Neural crest cell (in vitro differentiated cells): ENCODE data around the gene ICAM2. TPM values are rescaled to one million over a fixed set of nuclear protein-coding genes. Genes with fewer than 3 reads are reported as not detected.

ENCODE experiments used
- DNase-seq: peaks from one replicate; pipeline ENCODE4 v3.0.0; 2021; ENCODE audit warnings: low read depth, mixed read lengths, low spot score
- H3K27ac Mint-ChIP-seq: one replicate; pipeline ENCODE4 v1.8.0; 2021; ENCODE audit warnings: mild to moderate bottlenecking, mixed read lengths; ENCODE audit not compliant: unreplicated experiment
- H3K27me3 Mint-ChIP-seq: 2 replicates; pipeline ENCODE4 v1.8.0; 2021; ENCODE audit warnings: low read depth, mild to moderate bottlenecking, mixed read lengths
- H3K36me3 Mint-ChIP-seq: 2 replicates; pipeline ENCODE4 v1.8.0; 2021; ENCODE audit warnings: low read depth, mild to moderate bottlenecking, mixed read lengths
- H3K4me1 Mint-ChIP-seq: 2 replicates; pipeline ENCODE4 v1.8.0; 2021; ENCODE audit warnings: mixed read lengths
- H3K4me3 Mint-ChIP-seq: one replicate; pipeline ENCODE4 v1.8.0; 2021; ENCODE audit warnings: mild to moderate bottlenecking, mixed read lengths
- H3K9me3 Mint-ChIP-seq: 2 replicates; pipeline ENCODE4 v1.8.0; 2021; ENCODE audit warnings: mixed read lengths
- long read RNA-seq: library from polyadenylated mRNA; unstranded; transcript quantifications from one replicate; pipeline ENCODE4 v2.0.0, GENCODE V29; 2020
- total RNA-seq: library from RNA; stranded (reverse); gene quantifications from 2 replicates; pipeline ENCODE4 v1.2.1, GENCODE V29; 2021
- TF ChIP-seq, protein P1 (sequence below): fragments of 200-600 bp; sonication (generic); conservative IDR thresholded peaks from 2 replicates; pipeline ENCODE4 v1.5.0; 2021; ENCODE audit warnings: antibody characterized with exemption, mild to moderate bottlenecking

The ICAM2 gene
- not detected in 2 replicates for total RNA-seq
- long read RNA-seq = 0 reads

- Mint-ChIP-seq H3K9me3 (no peaks in the 10 kb centered on the region), H3K36me3 (no peaks in the 10 kb centered on the region), H3K4me1 (peaks cover 8% of the 10 kb centered on the region), H3K27me3 (no peaks in the 10 kb centered on the region), H3K4me3 (no peak within 1 kb of the TSS), H3K27ac (peak within 1 kb of the TSS; percentile 91)
- TF ChIP-seq, protein P1, sequence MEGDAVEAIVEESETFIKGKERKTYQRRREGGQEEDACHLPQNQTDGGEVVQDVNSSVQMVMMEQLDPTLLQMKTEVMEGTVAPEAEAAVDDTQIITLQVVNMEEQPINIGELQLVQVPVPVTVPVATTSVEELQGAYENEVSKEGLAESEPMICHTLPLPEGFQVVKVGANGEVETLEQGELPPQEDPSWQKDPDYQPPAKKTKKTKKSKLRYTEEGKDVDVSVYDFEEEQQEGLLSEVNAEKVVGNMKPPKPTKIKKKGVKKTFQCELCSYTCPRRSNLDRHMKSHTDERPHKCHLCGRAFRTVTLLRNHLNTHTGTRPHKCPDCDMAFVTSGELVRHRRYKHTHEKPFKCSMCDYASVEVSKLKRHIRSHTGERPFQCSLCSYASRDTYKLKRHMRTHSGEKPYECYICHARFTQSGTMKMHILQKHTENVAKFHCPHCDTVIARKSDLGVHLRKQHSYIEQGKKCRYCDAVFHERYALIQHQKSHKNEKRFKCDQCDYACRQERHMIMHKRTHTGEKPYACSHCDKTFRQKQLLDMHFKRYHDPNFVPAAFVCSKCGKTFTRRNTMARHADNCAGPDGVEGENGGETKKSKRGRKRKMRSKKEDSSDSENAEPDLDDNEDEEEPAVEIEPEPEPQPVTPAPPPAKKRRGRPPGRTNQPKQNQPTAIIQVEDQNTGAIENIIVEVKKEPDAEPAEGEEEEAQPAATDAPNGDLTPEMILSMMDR = no peak
- no peak for DNase-seq
These were observed at the start of gene ICAM2 for GRCh38 chr17:64020056-64020766. Gene ICAM2 (minus strand): TSS chr17:64020633. CDS start chr17:64006691, 13,942 bp downstream.

GRCh38 chr17:64070213-64070612, 49.8 kb upstream of the ICAM2 start:
- Mint-ChIP-seq H3K4me3 (no peak overlapping the region), H3K27me3 (no peaks in the 10 kb centered on the region), H3K4me1 (no peaks in the 10 kb centered on the region), H3K9me3 (peaks cover 6% of the 10 kb centered on the region), H3K36me3 (peaks cover 38% of the 10 kb centered on the region), H3K27ac (no peak overlapping the region)
- TF ChIP-seq, protein P1 = no peak
- DNase-seq = no peak

GRCh38 chr17:64069143-64069542, 48.7 kb upstream of the ICAM2 start:
- TF ChIP-seq, protein P1 = no peak
- Mint-ChIP-seq H3K4me3 (no peak overlapping the region), H3K27me3 (no peaks in the 10 kb centered on the region), H3K36me3 (peaks cover 38% of the 10 kb centered on the region), H3K27ac (no peak overlapping the region), H3K9me3 (peaks cover 6% of the 10 kb centered on the region), H3K4me1 (no peaks in the 10 kb centered on the region)
- DNase-seq = no peak

DNA sequence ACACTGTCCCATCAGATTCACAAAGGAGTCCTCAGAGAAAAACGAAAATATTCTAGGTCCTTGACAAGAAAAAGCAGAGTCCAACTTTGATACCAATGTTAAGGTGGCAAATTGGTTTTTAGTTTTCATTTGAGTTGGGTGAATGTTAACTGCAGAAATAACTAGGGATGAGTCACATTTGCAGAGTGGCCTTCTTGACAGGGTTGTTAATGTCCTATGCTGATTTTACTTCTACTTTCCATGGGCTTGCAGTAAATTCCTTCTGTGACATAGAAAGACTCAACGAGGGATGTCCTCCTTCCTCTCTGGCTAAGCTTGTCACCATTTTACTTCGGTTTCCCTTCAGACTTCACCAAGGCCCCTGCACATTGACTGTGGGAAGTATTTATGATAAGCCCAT, 47.2 kb upstream of the ICAM2 start:
- Mint-ChIP-seq H3K36me3 (peaks cover 38% of the 10 kb centered on the region), H3K4me3 (no peak overlapping the region), H3K27ac (no peak overlapping the region), H3K9me3 (peaks cover 6% of the 10 kb centered on the region), H3K27me3 (no peaks in the 10 kb centered on the region), H3K4me1 (no peaks in the 10 kb centered on the region)
- TF ChIP-seq, protein P1 = no peak
- DNase-seq = no peak

GRCh38 chr17:64066716-64067115, 46.3 kb upstream of the ICAM2 start:
- Mint-ChIP-seq H3K36me3 (peaks cover 38% of the 10 kb centered on the region), H3K27me3 (no peaks in the 10 kb centered on the region), H3K9me3 (peaks cover 6% of the 10 kb centered on the region), H3K4me1 (no peaks in the 10 kb centered on the region), H3K27ac (no peak overlapping the region), H3K4me3 (no peak overlapping the region)
- no peak for DNase-seq
- TF ChIP-seq, protein P1 = no peak
